Retinal pigment epithelial cell (primary cell): ENCODE measurements around the gene CFAP92.
"Not testable (repeated sequence)": the region's sequence is repeated elsewhere in the genome, so short reads cannot be mapped to it uniquely, and the experiment has no call there.

Source experiments
- DNase-seq: peaks from one replicate; pipeline ENCODE4 v3.0.0-alpha.2; 2010; ENCODE audit warnings: low read depth
- H3K4me3 ChIP-seq: 2 replicates; pipeline ENCODE4 v1.5.1; 2011; ENCODE audit warnings: mild to moderate bottlenecking, low read length, control low read depth, moderate library complexity
- TF ChIP-seq, protein P1 (sequence below): conservative IDR thresholded peaks from 2 replicates; pipeline ENCODE4 v1.5.1; 2011; ENCODE audit warnings: low read depth, low read length, control low read depth, inconsistent platforms

CFAP92 gene

DNA sequence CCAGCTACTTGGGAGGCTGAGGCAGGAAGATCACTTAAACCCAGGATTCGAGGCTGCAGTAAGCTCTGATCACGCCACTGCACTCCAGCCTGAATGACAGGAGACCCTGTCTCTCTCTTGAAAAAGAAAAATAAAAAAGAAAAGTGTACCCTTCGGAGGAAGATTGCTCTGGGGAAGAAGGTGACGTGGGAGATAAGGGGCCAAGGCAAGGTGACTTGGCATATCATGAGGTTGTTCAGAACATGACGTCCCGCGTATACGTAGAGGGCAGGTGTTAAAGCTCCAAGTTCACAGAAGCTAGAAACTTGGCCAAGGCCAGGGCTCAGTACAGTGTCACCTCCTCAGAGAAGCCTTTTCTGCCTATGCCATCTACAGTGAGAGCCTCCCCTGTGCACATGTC, 121.1 kb downstream of the CFAP92 start:
- no peak overlapping the region for H3K4me3 ChIP-seq
- DNase-seq, result no peak
- TF ChIP-seq, protein P1, sequence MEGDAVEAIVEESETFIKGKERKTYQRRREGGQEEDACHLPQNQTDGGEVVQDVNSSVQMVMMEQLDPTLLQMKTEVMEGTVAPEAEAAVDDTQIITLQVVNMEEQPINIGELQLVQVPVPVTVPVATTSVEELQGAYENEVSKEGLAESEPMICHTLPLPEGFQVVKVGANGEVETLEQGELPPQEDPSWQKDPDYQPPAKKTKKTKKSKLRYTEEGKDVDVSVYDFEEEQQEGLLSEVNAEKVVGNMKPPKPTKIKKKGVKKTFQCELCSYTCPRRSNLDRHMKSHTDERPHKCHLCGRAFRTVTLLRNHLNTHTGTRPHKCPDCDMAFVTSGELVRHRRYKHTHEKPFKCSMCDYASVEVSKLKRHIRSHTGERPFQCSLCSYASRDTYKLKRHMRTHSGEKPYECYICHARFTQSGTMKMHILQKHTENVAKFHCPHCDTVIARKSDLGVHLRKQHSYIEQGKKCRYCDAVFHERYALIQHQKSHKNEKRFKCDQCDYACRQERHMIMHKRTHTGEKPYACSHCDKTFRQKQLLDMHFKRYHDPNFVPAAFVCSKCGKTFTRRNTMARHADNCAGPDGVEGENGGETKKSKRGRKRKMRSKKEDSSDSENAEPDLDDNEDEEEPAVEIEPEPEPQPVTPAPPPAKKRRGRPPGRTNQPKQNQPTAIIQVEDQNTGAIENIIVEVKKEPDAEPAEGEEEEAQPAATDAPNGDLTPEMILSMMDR, result no peak

DNA sequence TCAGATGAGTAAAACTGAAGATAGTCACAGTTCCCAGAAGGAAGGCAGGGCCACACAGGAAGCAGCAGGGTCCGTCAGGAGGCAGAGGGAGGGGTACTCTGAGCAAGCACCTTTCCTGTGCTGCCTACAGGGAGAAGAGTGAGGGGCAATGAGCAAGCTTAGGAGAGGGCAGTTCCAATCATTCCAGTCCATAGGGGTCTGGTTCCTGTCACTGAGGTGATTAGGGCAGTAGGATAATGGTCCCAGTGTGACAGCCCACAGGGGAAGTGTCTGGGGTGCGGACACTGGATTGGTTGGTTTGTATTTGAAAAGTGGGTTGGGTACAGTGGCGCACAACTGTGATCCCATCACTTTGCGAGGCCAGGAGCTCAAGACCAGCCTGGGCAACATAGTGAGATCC, 121.6 kb downstream of the CFAP92 start:
- DNase-seq, result no peak
- no peak overlapping the region for H3K4me3 ChIP-seq
- TF ChIP-seq, protein P1, result no peak

DNA sequence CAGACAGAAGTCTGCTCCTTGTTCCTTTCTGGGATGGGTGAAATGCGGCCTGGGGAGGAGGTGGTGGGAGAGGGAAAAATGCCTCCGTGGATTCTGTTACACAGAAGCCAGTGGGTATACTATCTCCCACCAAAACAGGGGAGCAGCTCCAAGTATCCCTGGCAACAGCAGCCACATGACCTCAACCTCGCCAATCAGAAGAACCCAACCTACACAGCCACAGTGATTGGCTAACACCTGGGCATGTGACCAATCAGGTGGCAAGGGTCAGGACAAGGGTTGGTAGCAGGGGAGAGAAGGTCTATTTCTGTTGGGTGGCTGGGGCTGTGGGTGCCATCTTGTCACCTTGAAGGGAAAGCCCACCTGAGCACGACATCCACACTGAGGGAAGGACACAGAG, 123.5 kb downstream of the CFAP92 start:
- TF ChIP-seq, protein P1, result no peak
- no peak overlapping the region for H3K4me3 ChIP-seq
- DNase-seq, result no peak

DNA sequence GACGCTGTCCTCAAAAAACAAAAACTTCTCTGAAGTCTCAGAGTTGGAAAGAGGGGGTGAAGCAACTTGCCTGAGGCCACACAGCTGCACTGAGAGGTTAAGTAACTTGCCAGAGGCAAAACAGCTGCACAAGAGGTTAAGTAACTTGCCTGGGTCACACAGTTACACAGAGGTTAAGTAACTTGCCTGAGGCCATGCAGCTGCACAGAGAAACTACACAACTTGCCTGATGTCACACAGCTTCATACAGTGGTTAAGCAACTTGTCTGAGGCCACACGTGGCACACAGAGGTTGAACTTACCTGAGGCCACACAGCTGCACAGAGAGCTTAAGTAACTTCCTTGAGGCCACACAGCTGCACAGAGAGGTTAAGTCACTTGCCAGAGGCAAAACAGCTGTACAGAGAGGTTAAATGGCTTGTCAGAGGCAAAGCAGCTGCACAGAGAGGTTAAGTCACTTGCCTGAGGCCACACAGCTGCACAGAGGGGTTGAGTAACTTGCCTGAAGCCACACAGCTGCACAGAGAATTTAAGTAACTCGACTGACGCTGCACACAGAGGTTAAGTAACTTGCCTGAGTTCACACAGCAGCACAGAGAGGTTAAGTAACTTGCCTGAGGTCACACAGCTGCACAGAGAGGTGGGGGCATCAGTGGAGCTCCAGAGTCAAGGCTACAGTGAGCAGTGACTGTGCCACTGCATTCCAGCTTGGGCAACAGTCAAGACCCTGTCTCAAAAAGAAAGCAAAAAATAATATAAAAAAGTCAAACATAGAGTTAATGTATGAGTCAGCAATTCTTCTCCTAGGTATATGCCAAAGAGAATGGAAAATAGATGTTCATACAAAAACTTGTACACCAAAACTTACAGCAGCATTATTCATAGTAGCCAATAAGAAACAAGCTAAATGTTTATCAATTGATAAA, 126.4 kb downstream of the CFAP92 start:
- no peak overlapping the region for H3K4me3 ChIP-seq
- TF ChIP-seq, protein P1, result no peak
- no peak for DNase-seq

DNA sequence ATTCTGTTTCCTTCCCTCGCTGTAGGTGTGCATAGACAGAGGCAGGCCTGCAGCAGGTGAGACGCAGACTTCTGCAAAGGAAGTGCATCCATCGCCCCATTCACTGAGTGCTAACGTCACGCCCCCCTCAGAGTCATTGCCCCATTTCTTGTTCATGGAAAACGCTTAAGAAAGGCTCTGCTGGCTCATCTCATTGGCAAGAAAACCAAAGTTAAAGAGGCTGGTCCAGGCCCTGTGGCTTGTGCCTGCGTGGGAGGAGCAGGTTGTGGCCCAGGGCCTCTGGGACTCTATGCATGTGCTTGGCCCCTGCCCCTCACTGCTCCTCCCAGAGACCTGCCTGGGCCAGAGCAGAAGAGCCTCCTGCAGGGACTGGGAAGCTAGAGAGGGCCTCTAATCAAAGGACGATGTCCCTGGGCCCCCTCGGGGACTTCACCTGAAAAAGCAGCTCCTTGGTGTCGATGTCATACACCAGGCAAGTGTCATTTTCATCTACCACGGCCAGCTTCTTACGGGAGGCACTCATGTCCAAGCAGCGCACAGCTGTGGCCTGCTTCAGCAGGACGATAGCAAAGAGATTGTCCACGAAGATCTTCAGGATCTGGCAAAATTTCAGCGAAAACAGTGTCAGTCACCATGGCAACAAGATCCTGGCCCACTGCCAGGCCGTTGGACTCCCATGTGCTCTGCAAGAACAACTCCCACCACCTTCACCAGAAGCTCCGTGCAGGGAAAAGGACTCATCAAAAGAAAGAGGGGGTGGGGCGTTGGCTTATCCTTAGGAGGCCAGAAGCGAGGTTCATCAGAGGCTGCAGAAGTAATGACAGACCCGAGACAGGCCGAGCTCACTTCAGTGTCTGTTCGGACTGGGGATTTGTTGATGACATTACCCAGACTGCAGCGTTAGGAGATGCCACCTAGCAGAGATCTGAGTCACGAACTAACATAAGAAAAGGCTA, 128.7 kb downstream of the CFAP92 start:
- not testable (repeated sequence) for DNase-seq, H3K4me3 ChIP-seq

DNA sequence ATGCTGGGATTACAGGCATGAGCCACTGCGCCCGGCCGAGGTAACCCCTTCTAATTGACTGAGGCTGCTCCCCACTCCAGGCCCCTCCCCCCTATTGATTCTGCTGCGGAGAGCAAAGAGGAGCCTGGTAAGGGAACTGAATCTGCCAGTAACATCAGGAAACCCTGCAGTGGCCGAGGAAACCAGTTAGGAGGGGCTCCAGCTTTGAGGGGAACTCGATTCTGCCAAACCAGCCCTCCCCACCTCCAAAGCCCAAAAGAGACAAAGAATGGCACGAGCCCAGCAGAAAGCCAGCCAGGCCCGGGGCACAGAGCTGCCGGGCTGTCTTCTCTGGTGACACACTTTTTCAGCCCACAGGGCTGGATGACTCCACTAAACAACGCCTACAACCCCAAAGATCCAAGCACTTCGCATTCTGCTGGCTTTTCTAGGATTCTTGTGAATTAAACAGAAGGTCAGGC, 129.5 kb downstream of the CFAP92 start:
- no peak overlapping the region for H3K4me3 ChIP-seq
- DNase-seq, result no peak

DNA sequence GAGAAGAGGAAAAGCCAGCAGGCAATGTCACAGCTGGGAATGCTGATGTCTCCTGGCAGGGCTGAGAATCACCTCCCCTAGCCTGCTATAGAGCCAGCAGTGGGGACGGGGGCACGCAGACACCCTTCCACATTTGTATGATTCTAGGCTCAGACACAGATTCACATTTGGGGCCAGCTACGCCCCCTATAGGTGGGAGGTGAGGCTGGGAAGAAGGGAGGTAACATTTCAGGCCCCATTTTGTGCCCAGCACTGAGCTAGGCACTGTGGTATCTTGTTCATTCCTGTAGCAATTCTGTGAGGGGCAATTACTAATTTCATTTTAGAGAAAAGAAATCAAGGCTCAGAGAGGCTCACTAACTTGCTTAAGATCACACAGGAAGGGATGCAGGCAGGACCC, 130.3 kb downstream of the CFAP92 start:
- no peak for DNase-seq
- no peak overlapping the region for H3K4me3 ChIP-seq
- TF ChIP-seq, protein P1, result peak; percentile 33

More for the DNA sequence above, 129.5 kb downstream of the CFAP92 start:
- TF ChIP-seq, protein P1, result no peak
